Measurements from ENCODE around the gene SP5.

DNA sequence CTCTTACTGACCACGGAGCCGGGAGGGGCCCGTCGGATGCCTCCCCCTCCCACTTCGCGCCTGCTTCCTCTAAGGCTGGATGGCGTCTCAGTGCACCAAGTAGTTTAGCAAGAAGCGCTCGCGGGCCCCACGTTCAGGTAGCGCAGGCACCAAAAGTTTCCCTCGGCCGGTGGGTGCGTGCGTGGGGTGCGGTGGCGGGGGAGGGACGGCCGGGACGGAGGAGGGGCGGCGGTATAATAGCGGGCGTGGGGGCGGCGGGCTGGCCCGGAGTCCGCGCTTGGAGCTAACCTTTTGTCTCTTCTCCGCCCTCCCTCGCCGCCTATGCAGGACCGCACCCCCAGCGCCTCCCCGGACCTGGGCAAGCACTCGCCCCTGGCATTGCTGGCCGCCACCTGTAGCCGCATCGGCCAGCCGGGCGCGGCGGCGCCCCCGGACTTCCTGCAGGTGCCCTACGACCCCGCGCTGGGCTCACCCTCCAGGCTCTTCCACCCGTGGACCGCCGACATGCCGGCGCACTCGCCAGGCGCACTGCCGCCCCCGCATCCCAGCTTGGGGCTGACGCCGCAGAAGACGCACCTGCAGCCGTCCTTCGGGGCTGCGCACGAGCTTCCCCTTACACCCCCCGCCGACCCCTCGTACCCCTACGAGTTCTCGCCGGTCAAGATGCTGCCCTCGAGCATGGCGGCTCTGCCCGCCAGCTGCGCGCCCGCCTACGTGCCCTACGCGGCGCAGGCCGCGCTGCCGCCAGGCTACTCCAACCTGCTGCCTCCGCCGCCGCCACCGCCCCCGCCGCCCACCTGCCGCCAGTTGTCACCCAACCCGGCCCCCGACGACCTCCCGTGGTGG is 1.0 kb downstream of the SP5 start:
- TF ChIP-seq, protein P1, sequence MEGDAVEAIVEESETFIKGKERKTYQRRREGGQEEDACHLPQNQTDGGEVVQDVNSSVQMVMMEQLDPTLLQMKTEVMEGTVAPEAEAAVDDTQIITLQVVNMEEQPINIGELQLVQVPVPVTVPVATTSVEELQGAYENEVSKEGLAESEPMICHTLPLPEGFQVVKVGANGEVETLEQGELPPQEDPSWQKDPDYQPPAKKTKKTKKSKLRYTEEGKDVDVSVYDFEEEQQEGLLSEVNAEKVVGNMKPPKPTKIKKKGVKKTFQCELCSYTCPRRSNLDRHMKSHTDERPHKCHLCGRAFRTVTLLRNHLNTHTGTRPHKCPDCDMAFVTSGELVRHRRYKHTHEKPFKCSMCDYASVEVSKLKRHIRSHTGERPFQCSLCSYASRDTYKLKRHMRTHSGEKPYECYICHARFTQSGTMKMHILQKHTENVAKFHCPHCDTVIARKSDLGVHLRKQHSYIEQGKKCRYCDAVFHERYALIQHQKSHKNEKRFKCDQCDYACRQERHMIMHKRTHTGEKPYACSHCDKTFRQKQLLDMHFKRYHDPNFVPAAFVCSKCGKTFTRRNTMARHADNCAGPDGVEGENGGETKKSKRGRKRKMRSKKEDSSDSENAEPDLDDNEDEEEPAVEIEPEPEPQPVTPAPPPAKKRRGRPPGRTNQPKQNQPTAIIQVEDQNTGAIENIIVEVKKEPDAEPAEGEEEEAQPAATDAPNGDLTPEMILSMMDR (conservative IDR thresholded peaks at IDR 0.05; ENCODE audit: low read length), result no peak
- TF ChIP-seq EZH2phosphoT487 (IDR thresholded peaks at IDR 0.05; ENCODE audit: borderline replicate concordance), result no peak

Data from Loucy (cell line).